ENCODE data around the gene L2HGDH. TPM values are rescaled to one million over a fixed set of nuclear protein-coding genes. Genes with fewer than 3 reads are reported as not detected.

Gene L2HGDH
- total RNA-seq, 3 donors from 2014 or later (not counting 1 experiment from before 2014, with no cell fraction given), result 4.2 to 5.6 (median 5.4) TPM

GRCh38 chr14:50321009-50321660, 9.1 kb upstream of the L2HGDH start:
- H3K36me3 Mint-ChIP-seq, result no peaks in the 10 kb centered on the region
- H3K27ac ChIP-seq (ENCODE audit: low read length), result peak overlapping the region; percentile 70
- peaks cover 23% of the 10 kb centered on the region for H3K36me3 ChIP-seq (ENCODE audit: control insufficient read depth, insufficient read depth, low read length)
- H3K4me3 Mint-ChIP-seq, result no peak overlapping the region
- no peak overlapping the region for H3K4me3 ChIP-seq (ENCODE audit: low read length)
- peaks cover 4 to 13% of the 10 kb centered on the region in 2 donors for H3K4me1 Mint-ChIP-seq
- peak; percentile 95 to 99 (median 96) for ATAC-seq
- H3K27me3 ChIP-seq (ENCODE audit: control insufficient read depth, insufficient read depth, low read length), result no peaks in the 10 kb centered on the region
- H3K4me1 ChIP-seq (ENCODE audit: control insufficient read depth, insufficient read depth, low read length), result no peaks in the 10 kb centered on the region
- H3K9me3 Mint-ChIP-seq, result no peaks in the 10 kb centered on the region
- H3K27me3 Mint-ChIP-seq (ENCODE audit: low read depth in 2 of 2), result no peaks in the 10 kb centered on the region
- peak; percentile 74 for TF ChIP-seq CTCF (IDR thresholded peaks at IDR 0.05)
- no peak overlapping the region for H3K27ac Mint-ChIP-seq
- 13% methylated on average over 9 of the region's 9 CpGs for WGBS (ENCODE audit: insufficient coverage)
- no peaks in the 10 kb centered on the region for H3K9me3 ChIP-seq (ENCODE audit: control insufficient read depth, insufficient read depth, low read length)
- intact Hi-C loops (cut with micrococcal nuclease), result loop anchor here (1.0 to 10.0 kb wide), 5 partner anchors 9 to 454 kb away; partner anchors contain the start of genes CDKL1, DMAC2L, L2HGDH and MAP4K5
- DNase-seq, result peak; percentile 35 to 91

- peaks cover 4 to 16% of the 10 kb centered on the region in 2 donors for H3K4me1 Mint-ChIP-seq
- intact Hi-C loops (cut with micrococcal nuclease), result loop anchor here (2.0 to 10.0 kb wide), 2 partner anchors 77 to 455 kb away; partner anchors contain the start of gene CDKL1
- H3K4me3 ChIP-seq (ENCODE audit: low read length), result no peak overlapping the region
- H3K4me1 ChIP-seq (ENCODE audit: control insufficient read depth, insufficient read depth, low read length), result no peaks in the 10 kb centered on the region
- no peak for TF ChIP-seq CTCF (IDR thresholded peaks at IDR 0.05)
- H3K27ac Mint-ChIP-seq, result no peak overlapping the region
- H3K36me3 Mint-ChIP-seq, result no peaks in the 10 kb centered on the region
- no peaks in the 10 kb centered on the region for H3K27me3 Mint-ChIP-seq (ENCODE audit: low read depth in 2 of 2)
- H3K9me3 ChIP-seq (ENCODE audit: control insufficient read depth, insufficient read depth, low read length), result no peaks in the 10 kb centered on the region
- ATAC-seq (no peak), DNase-seq (peak in 1 of 2 donors; percentile 9)
- H3K4me3 Mint-ChIP-seq, result no peak overlapping the region
- no peaks in the 10 kb centered on the region for H3K27me3 ChIP-seq (ENCODE audit: control insufficient read depth, insufficient read depth, low read length)
- H3K9me3 Mint-ChIP-seq, result no peaks in the 10 kb centered on the region
- H3K27ac ChIP-seq (ENCODE audit: low read length), result no peak overlapping the region
- H3K36me3 ChIP-seq (ENCODE audit: control insufficient read depth, insufficient read depth, low read length), result peaks cover 18% of the 10 kb centered on the region
- WGBS (ENCODE audit: insufficient coverage), result 83% methylated on average over 6 of the region's 8 CpGs
These were observed 8.3 kb upstream of the L2HGDH start for GRCh38 chr14:50320283-50320682.

- DNase-seq (no peak), ATAC-seq (no peak)
- TF ChIP-seq CTCF (IDR thresholded peaks at IDR 0.05), result no peak
- H3K27me3 Mint-ChIP-seq (ENCODE audit: low read depth in 2 of 2), result no peaks in the 10 kb centered on the region
- no peaks in the 10 kb centered on the region for H3K36me3 Mint-ChIP-seq
- no peak overlapping the region for H3K4me3 Mint-ChIP-seq
- no peak overlapping the region for H3K27ac Mint-ChIP-seq
- 95% methylated on average over 1 of the region's 2 CpGs for WGBS (ENCODE audit: insufficient coverage)
- intact Hi-C loops (cut with micrococcal nuclease), result loop anchor here (2.0 to 10.0 kb wide), 3 partner anchors 77 to 695 kb away; partner anchors contain the start of genes CDKL1, MGAT2 and RPL36AL
- Histone ChIP-seq H3K4me1 (ENCODE audit: control insufficient read depth, insufficient read depth, low read length) (no peaks in the 10 kb centered on the region), H3K9me3 (ENCODE audit: control insufficient read depth, insufficient read depth, low read length) (no peaks in the 10 kb centered on the region), H3K27me3 (ENCODE audit: control insufficient read depth, insufficient read depth, low read length) (no peaks in the 10 kb centered on the region), H3K4me3 (ENCODE audit: low read length) (no peak overlapping the region), H3K36me3 (ENCODE audit: control insufficient read depth, insufficient read depth, low read length) (peaks cover 13% of the 10 kb centered on the region), H3K27ac (ENCODE audit: low read length) (no peak overlapping the region)
- peaks cover 4 to 16% of the 10 kb centered on the region in 2 donors for H3K4me1 Mint-ChIP-seq
- no peaks in the 10 kb centered on the region for H3K9me3 Mint-ChIP-seq
These were observed 7.7 kb upstream of the L2HGDH start for GRCh38 chr14:50319721-50320120.
